SK-N-SH (cell line): ENCODE results near the gene SEC16A. TPM values are rescaled to one million over a fixed set of nuclear protein-coding genes. Genes with fewer than 3 reads are reported as not detected.

Experiments
- CTCF ChIA-PET: fragments of 300-600, 350-600 bp; formaldehyde crosslinking; extraction: SDS; loops from one replicate; lab custom pipeline; 2021; lab: Yijun Ruan, JAX
- POLR2A ChIA-PET: fragments of 350-600 bp; sonication (Branson Sonifier 250); formaldehyde crosslinking; extraction: SDS; loops from one replicate; lab custom pipeline; 2020; ENCODE audit warnings: antibody characterized with exemption, inconsistent platforms; lab: Yijun Ruan, JAX
- DNase-seq: peaks from one replicate; pipeline ENCODE4 v3.0.0; 2012
- H2AFZ ChIP-seq: fragments of 200-600 bp; sonication (generic); 2 replicates; pipeline ENCODE4 v1.8.1; 2016; ENCODE audit warnings: antibody characterized with exemption, mild to moderate bottlenecking, low read depth
- H3F3A ChIP-seq: fragments of 200-600 bp; sonication (generic); replicated peaks from 2 replicates; pipeline ENCODE3; 2016; ENCODE audit warnings: antibody characterized with exemption, mild to moderate bottlenecking; ENCODE audit not compliant: insufficient read depth
- H3K27ac ChIP-seq, 2 experiments: fragments of 200-500 bp in 1 of 2; fragments of 200-600 bp in 1 of 2; sonication (Bioruptor generic) in 1 of 2; sonication (generic), shearing (Covaris generic) in 1 of 2; 2 replicates each; pipeline versions ENCODE4 v1.5.1 to v1.6.1; 2014 to 2016; ENCODE audit warnings: low read depth in 2 of 2, inconsistent platforms in 1 of 2, low read length in 1 of 2, mild to moderate bottlenecking in 1 of 2, mixed read lengths in 1 of 2
- H3K27me3 ChIP-seq: fragments of 200-600 bp; sonication (generic), shearing (Covaris generic); 2 replicates; pipeline ENCODE4 v1.6.1; 2016; ENCODE audit warnings: mixed run types; ENCODE audit not compliant: insufficient read depth
- H3K36me3 ChIP-seq, 2 experiments: fragments of 200-500 bp in 1 of 2; fragments of 200-600 bp in 1 of 2; sonication (Bioruptor generic) in 1 of 2; sonication (generic) in 1 of 2; replicated peaks in 1 of 2; 2 replicates each; pipeline versions ENCODE3 to v1.5.1; 2014 to 2016; ENCODE audit warnings: low read length in 1 of 2, mild to moderate bottlenecking in 1 of 2; ENCODE audit not compliant: insufficient read depth in 2 of 2, control insufficient read depth in 1 of 2
- H3K4me1 ChIP-seq, 2 experiments: fragments of 200-500 bp in 1 of 2; fragments of 200-600 bp in 1 of 2; sonication (Bioruptor generic) in 1 of 2; sonication (generic), shearing (Covaris generic) in 1 of 2; 2 replicates each; pipeline versions ENCODE4 v1.5.1 to v1.6.1; 2014 to 2016; ENCODE audit warnings: low read depth in 1 of 2, low read length in 1 of 2, mixed run types in 1 of 2; ENCODE audit not compliant: insufficient read depth in 2 of 2, control insufficient read depth in 1 of 2
- H3K4me2 ChIP-seq: fragments of 200-600 bp; sonication (generic), shearing (Covaris generic); 2 replicates; pipeline ENCODE4 v1.6.1; 2017; ENCODE audit warnings: mixed run types
- H3K4me3 ChIP-seq, 2 experiments: fragments of 200-500 bp in 1 of 2; fragments of 200-600 bp in 1 of 2; sonication (Bioruptor generic) in 1 of 2; sonication (generic), shearing (Covaris generic) in 1 of 2; 2 replicates each; pipeline versions ENCODE4 v1.5.1 to v1.8.1; 2014 to 2016; ENCODE audit warnings: low read depth in 2 of 2, inconsistent platforms in 1 of 2, low read length in 1 of 2, mild to moderate bottlenecking in 1 of 2, mixed read lengths in 1 of 2, moderate library complexity in 1 of 2
- H3K79me2 ChIP-seq: fragments of 200-600 bp; sonication (generic); 2 replicates; pipeline ENCODE4 v1.8.1; 2017; ENCODE audit warnings: mild to moderate bottlenecking; ENCODE audit not compliant: insufficient read depth
- H3K9ac ChIP-seq: fragments of 200-600 bp; sonication (generic); 2 replicates; pipeline ENCODE4 v1.6.1; 2017; ENCODE audit warnings: mixed run types
- H3K9me2 ChIP-seq: fragments of 200-600 bp; sonication (generic); 2 replicates; pipeline ENCODE4 v1.6.1; 2017; ENCODE audit warnings: mixed run types
- H3K9me3 ChIP-seq: fragments of 200-600 bp; sonication (generic); 2 replicates; pipeline ENCODE4 v1.6.1; 2017; ENCODE audit warnings: mixed run types, mild to moderate bottlenecking, moderate library complexity
- H4K20me1 ChIP-seq: fragments of 200-600 bp; sonication (generic); 2 replicates; pipeline ENCODE4 v1.6.1; 2017; ENCODE audit warnings: mild to moderate bottlenecking, mixed run types; ENCODE audit not compliant: insufficient read depth
- CHD2 ChIP-seq: fragments of 150-350 bp; IDR thresholded peaks from 2 replicates; pipeline ENCODE4 v1.6.1; 2018; ENCODE audit warnings: low read length; ENCODE audit not compliant: partially characterized antibody
- ELF1 ChIP-seq: IDR thresholded peaks from 2 replicates; pipeline ENCODE4 v1.4.0; 2012
- EP300 ChIP-seq, 2 experiments: IDR thresholded peaks; 2 replicates each; pipeline versions ENCODE4 v1.4.0 to v1.6.1; 2012; ENCODE audit warnings: borderline replicate concordance in 1 of 2, low read depth in 1 of 2, low read length in 1 of 2
- FOXJ3 ChIP-seq: sonication (generic); formaldehyde crosslinking; IDR thresholded peaks from 2 replicates; pipeline ENCODE4 v1.5.1; 2020; ENCODE audit warnings: mild to moderate bottlenecking, missing genetic modification reagents
- FOXM1 ChIP-seq: IDR thresholded peaks from 2 replicates; pipeline ENCODE4 v1.4.0; 2012; ENCODE audit warnings: low read depth, mild to moderate bottlenecking
- MAX ChIP-seq: IDR thresholded peaks from 2 replicates; pipeline ENCODE4 v1.4.0; 2012; ENCODE audit warnings: low read depth
- MEF2A ChIP-seq: IDR thresholded peaks from 2 replicates; pipeline ENCODE4 v1.4.0; 2012; ENCODE audit warnings: low read depth, borderline replicate concordance
- MXI1 ChIP-seq: IDR thresholded peaks from 2 replicates; pipeline ENCODE4 v1.6.1; 2012; ENCODE audit warnings: mild to moderate bottlenecking, low read depth, low read length, improper control_type of control experiment
- NFIC ChIP-seq: IDR thresholded peaks from 2 replicates; pipeline ENCODE4 v1.4.0; 2012; ENCODE audit warnings: borderline replicate concordance
- NRF1 ChIP-seq: IDR thresholded peaks from 2 replicates; pipeline ENCODE4 v1.6.1; 2012; ENCODE audit warnings: low read depth, mild to moderate bottlenecking, low read length
- POLR2AphosphoS5 ChIP-seq: IDR thresholded peaks from 2 replicates; pipeline ENCODE4 v1.6.1; 2012; ENCODE audit warnings: low read depth, low read length
- RAD21 ChIP-seq: IDR thresholded peaks from 2 replicates; pipeline ENCODE4 v1.6.1; 2012; ENCODE audit warnings: mild to moderate bottlenecking, low read length
- RFX5 ChIP-seq: IDR thresholded peaks from 2 replicates; pipeline ENCODE4 v1.6.1; 2012; ENCODE audit warnings: mild to moderate bottlenecking, improper control_type of control experiment, low read length
- RXRA ChIP-seq: IDR thresholded peaks from 2 replicates; pipeline ENCODE4 v1.4.0; 2012; ENCODE audit warnings: low read depth, mild to moderate bottlenecking, borderline replicate concordance
- SMC3 ChIP-seq: IDR thresholded peaks from 2 replicates; pipeline ENCODE4 v1.6.1; 2012; ENCODE audit warnings: low read depth, low read length, improper control_type of control experiment
- TCF12 ChIP-seq: IDR thresholded peaks from 2 replicates; pipeline ENCODE4 v1.4.0; 2012
- USF1 ChIP-seq: IDR thresholded peaks from 2 replicates; pipeline ENCODE4 v1.4.0; 2012; ENCODE audit warnings: low read depth, borderline replicate concordance
- YY1 ChIP-seq: IDR thresholded peaks from 2 replicates; pipeline ENCODE4 v1.4.0; 2012; ENCODE audit warnings: low read depth, mild to moderate bottlenecking
- ZBTB33 ChIP-seq: IDR thresholded peaks from 2 replicates; pipeline ENCODE4 v1.4.0; 2012; ENCODE audit warnings: low read depth, borderline replicate concordance
- WGBS: methylation state at CpG from one replicate; pipeline ENCODE4 v1.1.6; 2017; ENCODE audit warnings: low lambda C conversion rate; 5-methylcytosine and 5-hydroxymethylcytosine counted together
- polyA plus RNA-seq, 3 experiments: library from polyadenylated mRNA; depleted of rRNA; stranded (reverse); fragments of >200 nt; gene quantifications; 2 replicates each; pipeline ENCODE4 v1.2.3, GENCODE V29; 2012
- TF ChIP-seq, protein P1 (sequence below): IDR thresholded peaks from 2 replicates; pipeline ENCODE4 v1.6.1; 2012; ENCODE audit warnings: mild to moderate bottlenecking, low read depth, low read length, moderate library complexity

SEC16A gene
- polyA plus RNA-seq, 1 of the 3 experiments (the other 2 are of a cell fraction) = 25.9 TPM

- H3K79me2 ChIP-seq = peaks cover 28% of the 10 kb centered on the region
- no peak overlapping the region; a peak in 1 of 4 replicates for H3K27ac ChIP-seq
- POLR2A ChIA-PET = interaction anchor here (0.9 to 1.1 kb wide), 2 partner anchors 11 to 20 kb away, joined by 3 read pairs; partner anchors contain the start of gene CARD9
- 98% methylated on average over 17 of the region's 17 CpGs for WGBS
- H3K4me1 ChIP-seq = peaks cover under 1 to 5% of the 10 kb centered on the region in 2 experiments; a peak in 2 of 4 replicates
- no peak overlapping the region for H3K9ac ChIP-seq
- H3K27me3 ChIP-seq = no peaks in the 10 kb centered on the region
- H2AFZ ChIP-seq = no peak overlapping the region
- H3F3A ChIP-seq = peaks cover 4% of the 10 kb centered on the region
- CTCF ChIA-PET = interaction anchor here (0.6 to 3.1 kb wide), 5 partner anchors 12 to 81 kb away, joined by 3 to 11 read pairs (median 3); partner anchors contain the start of genes CARD9 and DNLZ
- no peak for TF ChIP-seq TCF12
- TF ChIP-seq USF1 = no peak
- no peak for TF ChIP-seq RXRA
- TF ChIP-seq MXI1 = no peak
- TF ChIP-seq RFX5 = no peak
- no peak for TF ChIP-seq MAX
- TF ChIP-seq POLR2AphosphoS5 = no peak
- TF ChIP-seq NRF1 = no peak
- no peak for TF ChIP-seq ZBTB33
- TF ChIP-seq RAD21 = no peak
- TF ChIP-seq, protein P1, sequence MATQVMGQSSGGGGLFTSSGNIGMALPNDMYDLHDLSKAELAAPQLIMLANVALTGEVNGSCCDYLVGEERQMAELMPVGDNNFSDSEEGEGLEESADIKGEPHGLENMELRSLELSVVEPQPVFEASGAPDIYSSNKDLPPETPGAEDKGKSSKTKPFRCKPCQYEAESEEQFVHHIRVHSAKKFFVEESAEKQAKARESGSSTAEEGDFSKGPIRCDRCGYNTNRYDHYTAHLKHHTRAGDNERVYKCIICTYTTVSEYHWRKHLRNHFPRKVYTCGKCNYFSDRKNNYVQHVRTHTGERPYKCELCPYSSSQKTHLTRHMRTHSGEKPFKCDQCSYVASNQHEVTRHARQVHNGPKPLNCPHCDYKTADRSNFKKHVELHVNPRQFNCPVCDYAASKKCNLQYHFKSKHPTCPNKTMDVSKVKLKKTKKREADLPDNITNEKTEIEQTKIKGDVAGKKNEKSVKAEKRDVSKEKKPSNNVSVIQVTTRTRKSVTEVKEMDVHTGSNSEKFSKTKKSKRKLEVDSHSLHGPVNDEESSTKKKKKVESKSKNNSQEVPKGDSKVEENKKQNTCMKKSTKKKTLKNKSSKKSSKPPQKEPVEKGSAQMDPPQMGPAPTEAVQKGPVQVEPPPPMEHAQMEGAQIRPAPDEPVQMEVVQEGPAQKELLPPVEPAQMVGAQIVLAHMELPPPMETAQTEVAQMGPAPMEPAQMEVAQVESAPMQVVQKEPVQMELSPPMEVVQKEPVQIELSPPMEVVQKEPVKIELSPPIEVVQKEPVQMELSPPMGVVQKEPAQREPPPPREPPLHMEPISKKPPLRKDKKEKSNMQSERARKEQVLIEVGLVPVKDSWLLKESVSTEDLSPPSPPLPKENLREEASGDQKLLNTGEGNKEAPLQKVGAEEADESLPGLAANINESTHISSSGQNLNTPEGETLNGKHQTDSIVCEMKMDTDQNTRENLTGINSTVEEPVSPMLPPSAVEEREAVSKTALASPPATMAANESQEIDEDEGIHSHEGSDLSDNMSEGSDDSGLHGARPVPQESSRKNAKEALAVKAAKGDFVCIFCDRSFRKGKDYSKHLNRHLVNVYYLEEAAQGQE = no peak
- no peak for TF ChIP-seq CHD2
- TF ChIP-seq ELF1 = no peak
- TF ChIP-seq EP300 (IDR thresholded peaks at IDR 0.05; ENCODE audit: borderline replicate concordance in 1 of 2, low read depth in 1 of 2, low read length in 1 of 2) = no peak
- no peak for TF ChIP-seq SMC3
- no peak for TF ChIP-seq NFIC
- no peak for TF ChIP-seq YY1
- TF ChIP-seq FOXM1 = no peak
- TF ChIP-seq MEF2A = no peak
- TF ChIP-seq FOXJ3 = no peak
- TF ChIP-seq, all 33 proteins: peak for 0
- no peaks in the 10 kb centered on the region for H3K9me2 ChIP-seq
- H3K36me3 ChIP-seq = peaks cover 34 to 83% of the 10 kb centered on the region in 2 experiments
- H3K9me3 ChIP-seq = no peaks in the 10 kb centered on the region
- H3K4me3 ChIP-seq = no peak overlapping the region
- H4K20me1 ChIP-seq = peaks cover 2% of the 10 kb centered on the region; the same call in 1 of the 2 replicates
- no peak for DNase-seq
- H3K4me2 ChIP-seq = no peak overlapping the region
Observed at GRCh38 chr9:136393531-136393930, 89.3 kb downstream of the SEC16A start.
